ENCODE data around the gene MKNK2.
"Not testable (repeated sequence)": the region's sequence is repeated elsewhere in the genome, so short reads cannot be mapped to it uniquely, and the experiment has no call there.

MKNK2 gene

DNA sequence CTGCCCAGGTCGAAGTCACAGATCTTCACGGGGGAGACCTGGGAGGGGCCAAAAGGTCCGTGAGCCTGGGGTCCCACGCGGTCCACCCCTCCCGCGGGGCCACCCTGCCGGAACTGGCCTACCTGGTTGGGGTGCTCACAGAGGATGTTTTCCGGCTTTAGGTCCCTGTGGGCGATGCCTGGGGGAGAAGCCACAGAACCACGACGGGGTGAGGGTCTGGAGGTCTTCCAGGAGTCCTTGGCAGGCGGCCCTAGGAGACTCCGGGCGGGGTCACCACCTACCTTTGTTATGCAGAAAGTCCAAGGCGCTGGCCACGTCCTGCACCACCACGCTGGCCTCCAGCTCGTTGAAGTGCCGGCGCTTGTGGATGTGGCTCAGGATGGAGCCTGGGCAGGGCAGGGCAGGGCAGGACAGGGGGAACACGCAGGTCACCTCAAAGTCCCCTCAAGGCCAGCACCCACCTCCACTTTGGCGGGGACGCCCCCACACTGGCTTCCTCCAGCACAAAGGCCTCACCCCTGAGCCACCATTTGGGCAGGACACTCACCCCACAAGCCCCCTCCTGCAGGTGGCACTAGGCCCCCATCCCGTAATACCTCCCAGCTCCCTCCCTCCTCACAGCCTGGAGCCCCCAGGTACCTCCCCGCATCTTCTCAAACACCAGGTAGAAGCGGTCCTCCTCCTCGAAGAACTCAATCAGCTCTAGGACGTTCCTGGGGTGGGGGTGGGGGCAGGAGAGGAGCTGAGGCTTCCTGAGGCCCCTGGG is 8.4 kb downstream of the MKNK2 start:
- DNase-seq, result no peak

GRCh38 chr19:2041683-2042484 is 9.2 kb downstream of the MKNK2 start:
- DNase-seq, result peak; percentile 99

GRCh38 chr19:2041433-2041682 is 9.7 kb downstream of the MKNK2 start:
- DNase-seq, result no peak

GRCh38 chr19:2040647-2041432 is 10.2 kb downstream of the MKNK2 start:
- DNase-seq, result no peak

DNA sequence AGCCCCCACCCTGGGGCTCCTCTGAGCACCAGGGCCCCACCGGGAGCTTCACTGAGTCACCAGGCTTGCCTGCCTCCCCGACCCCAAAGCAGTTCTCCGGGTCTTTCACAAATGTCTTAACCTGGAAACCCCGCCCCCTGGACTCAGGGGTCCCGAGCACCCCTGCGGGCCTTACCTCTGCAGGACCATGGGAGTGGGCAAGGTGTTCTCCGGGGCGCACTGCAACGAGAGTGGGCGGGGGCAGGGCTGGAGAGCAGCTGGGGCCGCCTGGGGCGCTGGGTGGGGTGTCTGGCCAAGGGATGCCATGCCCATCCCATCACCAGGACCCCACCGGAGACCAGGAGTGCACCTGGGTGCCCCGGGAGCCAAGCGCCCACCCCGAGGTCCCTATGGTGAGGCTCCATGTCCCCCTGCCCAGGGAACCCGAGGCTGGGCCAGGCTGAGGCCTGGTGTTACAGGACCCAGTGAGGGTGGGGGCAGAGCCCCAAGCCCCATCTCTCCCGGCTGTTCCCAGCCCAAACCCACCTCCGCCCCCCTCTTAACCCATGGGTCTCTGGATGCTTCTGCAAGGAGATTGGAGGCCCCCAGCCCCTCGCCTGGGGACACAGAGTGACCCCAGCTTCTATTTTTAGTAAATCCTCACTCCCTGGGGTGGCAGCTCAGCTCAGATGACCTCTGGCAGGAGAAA is 10.9 kb downstream of the MKNK2 start:
- DNase-seq, result no peak

DNA sequence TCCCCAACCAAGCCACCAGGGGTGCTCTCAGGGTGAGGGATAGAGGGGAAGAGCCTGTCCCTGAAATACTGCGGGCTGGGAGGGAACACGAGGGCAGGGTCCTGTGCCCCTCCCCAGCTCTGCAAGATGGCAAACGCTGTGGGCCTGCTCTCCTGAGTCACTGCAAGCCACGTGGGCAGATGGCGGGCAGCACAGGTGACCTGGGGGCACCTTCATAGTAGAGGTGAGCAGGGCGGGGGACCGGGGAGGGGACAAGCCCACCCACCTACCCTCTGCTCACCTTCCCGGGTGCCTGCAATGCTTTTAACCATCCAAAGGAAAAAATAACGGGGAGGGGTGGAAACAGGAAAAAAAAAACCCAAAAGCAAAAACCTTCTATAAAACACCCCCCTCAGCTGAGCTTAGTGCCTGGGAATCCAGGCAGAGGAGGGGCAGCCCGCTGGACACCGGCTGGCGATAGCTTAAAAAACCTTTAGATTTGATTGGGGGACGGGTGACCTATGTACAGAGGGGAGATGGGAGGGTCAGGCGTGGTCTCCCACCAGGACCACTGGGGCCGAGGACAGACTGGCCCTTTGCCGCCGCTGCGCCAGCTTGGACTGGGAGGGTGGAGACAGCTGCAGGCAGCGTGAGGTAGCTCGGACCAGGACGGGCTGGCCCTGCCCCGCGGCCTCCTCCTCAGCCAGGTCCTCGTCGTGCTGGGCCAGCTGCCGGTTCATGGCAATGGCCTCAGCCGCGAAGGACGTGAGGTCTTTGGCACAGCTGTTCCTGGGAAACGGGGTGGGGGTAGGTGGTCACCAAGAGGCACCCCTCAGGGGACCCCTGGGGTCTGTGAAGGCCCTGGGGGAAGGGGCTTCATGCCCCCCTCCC is 11.7 kb downstream of the MKNK2 start:
- no peak for DNase-seq

DNA sequence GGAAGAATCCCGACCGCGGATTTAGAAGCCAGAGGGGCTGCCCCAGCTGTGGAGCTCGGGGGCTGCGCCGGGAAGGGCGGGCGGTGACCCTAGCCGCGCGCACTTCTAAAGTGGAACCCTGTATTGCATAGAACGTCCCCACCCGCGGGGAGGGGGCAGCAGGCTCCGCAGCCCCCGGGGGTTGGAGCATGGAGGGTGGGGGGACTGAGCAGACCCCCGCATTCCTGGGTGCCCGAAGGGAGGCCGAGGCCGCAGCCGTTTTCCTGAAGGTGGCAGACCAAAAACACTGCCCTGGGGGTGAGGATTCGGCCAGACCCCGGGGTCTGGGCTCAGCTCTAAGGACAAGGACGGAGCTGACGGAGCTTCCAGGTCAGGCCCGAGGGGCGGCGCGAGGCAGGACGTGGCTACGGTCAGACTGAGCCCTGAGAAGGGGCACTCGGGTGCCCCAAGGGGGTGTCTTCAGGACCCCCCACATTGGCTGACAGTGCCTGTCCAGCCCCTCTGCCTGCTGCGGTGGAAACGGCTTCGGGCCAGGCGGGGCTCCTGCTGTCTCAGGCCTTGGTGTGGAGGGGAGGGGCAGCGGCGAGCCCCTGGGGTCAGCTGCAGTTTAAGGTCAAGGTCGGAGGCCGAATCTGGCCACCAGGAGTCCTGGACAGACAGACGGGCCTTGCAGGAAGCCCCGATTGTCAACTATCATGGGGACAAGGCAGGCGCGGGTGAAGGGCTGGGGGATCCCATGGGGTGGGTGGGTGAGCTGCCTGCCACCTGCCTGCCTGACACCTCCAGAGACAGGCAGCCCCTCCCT is 12.6 kb downstream of the MKNK2 start:
- DNase-seq, result no peak

- no peak for DNase-seq
Observed at GRCh38 chr19:2037651-2038255, 13.3 kb downstream of the MKNK2 start.

GRCh38 chr19:2036424-2036823 is 14.6 kb downstream of the MKNK2 start:
- no peak for DNase-seq

DNA sequence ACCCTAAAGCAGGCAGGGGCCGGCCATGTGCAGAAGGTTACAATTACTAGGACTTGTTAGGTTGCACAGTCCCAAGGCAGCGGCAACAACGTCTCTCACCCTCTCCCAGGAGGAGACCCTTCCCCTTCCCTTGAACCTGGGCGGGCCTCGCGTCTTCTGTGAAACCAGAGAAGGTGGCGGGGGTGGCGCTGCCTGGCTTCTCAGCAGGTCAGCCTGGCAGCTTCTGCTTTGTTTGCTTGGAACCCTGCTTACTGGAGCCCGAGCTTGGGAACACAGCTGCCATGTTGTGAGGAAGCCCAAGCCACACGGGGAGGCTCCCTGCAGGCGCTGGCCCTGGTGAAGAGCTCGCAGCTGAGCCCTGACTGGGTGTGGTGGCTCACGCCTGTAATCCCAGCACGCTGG is 15.5 kb downstream of the MKNK2 start:
- DNase-seq, result no peak

- no peak for DNase-seq
Observed at GRCh38 chr19:2034729-2035589, 16.1 kb downstream of the MKNK2 start.

DNA sequence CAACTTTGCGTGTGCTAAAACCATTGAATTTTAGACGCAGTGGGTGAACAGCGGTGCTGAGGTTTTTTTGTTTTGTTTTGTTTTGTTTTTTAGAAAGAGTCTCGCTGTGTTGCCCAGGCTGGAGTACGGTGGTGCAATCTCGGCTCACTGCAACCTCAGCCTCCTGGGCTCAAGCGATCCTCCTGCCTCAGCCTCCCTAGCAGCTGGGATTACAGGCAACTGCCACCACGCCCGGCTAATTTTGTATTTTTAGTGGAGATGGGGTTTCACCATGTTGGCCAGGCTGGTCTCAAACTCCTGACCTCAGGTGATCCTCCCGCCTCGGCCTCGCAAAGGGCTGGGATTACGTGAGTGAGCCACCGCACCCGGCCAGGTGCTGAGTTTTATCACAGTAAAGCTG is 16.8 kb downstream of the MKNK2 start:
- DNase-seq, result not testable (repeated sequence)

GRCh38 chr19:2033825-2034159 is 17.3 kb downstream of the MKNK2 start:
- no peak for DNase-seq

- DNase-seq, result no peak
Observed at GRCh38 chr19:2033115-2033824, 17.8 kb downstream of the MKNK2 start.

GRCh38 chr19:2032296-2032941 is 18.6 kb downstream of the MKNK2 start:
- peak; percentile 48 for DNase-seq

GRCh38 chr19:2027361-2027760 is 23.7 kb downstream of the MKNK2 start:
- no peak for DNase-seq

- DNase-seq, result no peak
Observed at GRCh38 chr19:2026770-2027169, 24.3 kb downstream of the MKNK2 start.

DNA sequence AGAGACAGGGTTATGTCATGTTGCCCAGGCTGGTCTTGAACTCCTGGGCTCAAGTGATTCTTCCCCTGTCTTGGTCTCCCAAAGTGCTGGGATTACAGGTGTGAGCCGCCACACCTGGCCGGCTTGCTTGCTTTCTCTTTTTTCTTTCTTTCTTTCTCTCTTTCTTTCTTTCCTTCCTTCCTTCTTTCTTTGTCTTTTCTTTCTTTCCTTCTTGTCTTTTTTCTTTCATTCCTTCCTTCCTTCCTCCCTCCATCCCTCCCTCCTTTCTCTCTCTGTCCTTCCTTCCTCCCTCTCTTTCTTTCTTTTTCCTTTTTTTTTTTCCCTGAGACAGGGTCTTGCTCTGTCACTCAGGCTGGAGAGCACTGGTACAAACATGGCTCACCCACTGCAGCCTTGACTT is 28.8 kb downstream of the MKNK2 start:
- DNase-seq, result no peak
